DMS114 treated with DMSO at 0.1 percent for 48 hours (cell line): ENCODE measurements around the gene PTGES3.
"Not testable (repeated sequence)": the region's sequence is repeated elsewhere in the genome, so short reads cannot be mapped to it uniquely, and the experiment has no call there.

Experiments
- DNase-seq: peaks from one replicate; lab custom pipeline; 2025; ENCODE audit not compliant: unreplicated experiment; lab: John Stamatoyannopoulos, UW

Gene PTGES3

DNA sequence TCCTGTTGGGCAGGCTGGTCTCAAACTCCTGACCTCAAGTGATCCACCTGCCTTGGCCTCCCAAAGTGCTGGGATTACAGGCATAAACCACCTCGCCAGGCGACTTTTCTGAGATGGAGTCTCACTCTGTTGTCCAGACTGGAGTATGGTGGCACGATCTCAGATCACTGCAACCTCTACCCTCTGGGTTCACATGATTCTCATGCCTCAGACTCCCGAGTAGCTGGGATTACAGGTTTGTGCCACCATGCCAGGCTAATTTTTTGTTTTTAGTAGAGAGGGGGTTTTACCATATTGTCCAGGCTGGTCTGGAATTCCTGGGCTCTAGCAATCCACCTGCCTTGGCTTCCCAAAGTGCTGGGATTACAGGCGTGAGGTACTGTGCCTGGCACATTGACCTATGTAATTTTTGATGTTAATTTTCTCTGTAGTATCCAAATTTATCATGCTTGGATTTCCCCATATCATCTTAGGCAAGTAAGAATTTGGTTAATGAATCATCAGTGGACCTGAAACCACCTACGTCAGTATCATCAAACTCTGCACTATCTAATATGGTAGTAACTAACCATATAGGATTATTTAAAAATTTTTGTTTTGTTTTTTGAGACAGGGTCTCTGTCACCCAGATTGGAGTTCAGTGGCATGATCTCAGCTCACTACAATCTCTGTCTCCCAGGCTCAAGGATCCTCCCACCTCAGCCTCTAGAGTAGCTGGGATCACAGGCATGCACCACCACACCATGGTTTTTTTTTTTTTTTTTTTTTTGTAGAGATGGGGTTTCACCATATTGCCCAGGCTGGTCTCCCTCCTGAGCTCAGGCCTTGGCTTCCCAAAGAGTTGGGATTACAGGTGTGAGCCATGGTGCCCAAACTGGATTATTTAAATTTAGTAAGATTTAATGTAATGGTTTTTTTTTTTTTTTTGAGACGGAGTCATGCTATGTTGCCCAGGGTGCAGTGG lies 30.4 kb downstream of the PTGES3 start:
- no peak for DNase-seq

DNA sequence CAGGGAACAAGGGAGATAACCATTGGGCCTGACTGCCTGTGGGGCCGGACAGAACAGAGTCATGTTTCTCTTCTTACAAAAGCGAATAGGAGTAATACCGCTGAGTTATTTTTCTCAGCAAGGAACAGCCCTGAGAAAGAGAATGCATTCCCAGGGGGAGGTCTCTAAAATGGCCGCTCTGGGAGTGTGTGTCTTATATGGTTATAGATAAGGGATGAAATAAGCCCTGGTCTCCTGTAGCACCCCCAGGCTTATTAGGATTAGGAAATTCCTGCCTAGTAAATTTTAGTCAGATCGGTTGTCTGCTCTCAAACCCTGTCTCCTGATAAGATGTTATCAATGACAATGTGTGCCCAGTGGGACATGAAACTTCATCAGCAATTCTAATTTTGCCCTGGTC lies 34.3 kb downstream of the PTGES3 start:
- not testable (repeated sequence) for DNase-seq

DNA sequence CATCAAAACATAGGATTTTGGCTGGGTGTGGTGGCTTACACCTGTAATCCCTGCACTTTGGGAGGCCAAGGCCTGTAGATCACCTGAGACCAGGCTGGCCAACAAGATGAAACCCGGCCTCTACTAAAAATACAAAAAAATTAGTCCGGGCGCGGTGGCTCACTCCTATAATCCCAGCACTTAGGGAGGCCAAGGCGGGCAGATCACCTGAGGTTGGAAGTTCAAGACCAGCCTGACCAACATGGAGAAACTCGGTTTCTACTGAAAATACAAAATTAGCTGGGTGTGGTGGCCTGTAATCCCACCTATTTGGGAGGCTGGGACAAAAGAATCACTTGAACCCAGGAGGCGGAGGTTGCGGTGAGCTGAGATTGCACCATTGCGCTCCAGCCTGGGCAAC lies 40.1 kb downstream of the PTGES3 start:
- DNase-seq = not testable (repeated sequence)

GRCh38 chr12:56645717-56646446 lies 42.2 kb downstream of the PTGES3 start, which contains the start of gene ATP5F1B:
ATP5F1B (minus strand) TSS chr12:56645984; CDS start chr12:56645963, 21 bp downstream.
- DNase-seq = peak; percentile 100

- DNase-seq = no peak
Measured at GRCh38 chr12:56645201-56645716, 42.8 kb downstream of the PTGES3 start.

- no peak for DNase-seq
Measured at GRCh38 chr12:56644654-56645053, 43.4 kb downstream of the PTGES3 start.

GRCh38 chr12:56641219-56641618 lies 46.9 kb downstream of the PTGES3 start:
- DNase-seq = no peak

DNA sequence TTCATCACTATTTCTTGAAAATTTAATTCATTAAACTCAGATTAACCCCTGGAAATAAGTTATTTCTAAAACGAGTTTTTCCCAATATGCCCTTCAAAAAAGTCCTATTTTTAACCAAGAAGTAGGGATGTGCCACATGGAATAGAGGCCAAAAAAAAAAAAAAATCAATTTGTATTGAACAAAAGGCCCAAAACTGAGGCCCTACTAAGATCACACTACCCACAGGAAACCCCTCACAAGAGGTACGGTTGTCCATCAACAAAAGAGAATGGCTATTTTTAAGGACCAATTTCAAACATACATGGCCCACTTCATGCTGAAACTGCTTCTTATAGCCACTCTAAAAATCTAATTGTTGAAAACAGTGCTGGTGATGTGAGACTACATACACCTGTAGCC lies 50.5 kb downstream of the PTGES3 start:
- no peak for DNase-seq

GRCh38 chr12:56636675-56637540 lies 51.2 kb downstream of the PTGES3 start:
- peak; percentile 98 for DNase-seq

- DNase-seq = peak; percentile 90
Measured at GRCh38 chr12:56635806-56636674, 52.0 kb downstream of the PTGES3 start.

GRCh38 chr12:56634837-56635791 lies 53.0 kb downstream of the PTGES3 start:
- DNase-seq = peak; percentile 65

DNA sequence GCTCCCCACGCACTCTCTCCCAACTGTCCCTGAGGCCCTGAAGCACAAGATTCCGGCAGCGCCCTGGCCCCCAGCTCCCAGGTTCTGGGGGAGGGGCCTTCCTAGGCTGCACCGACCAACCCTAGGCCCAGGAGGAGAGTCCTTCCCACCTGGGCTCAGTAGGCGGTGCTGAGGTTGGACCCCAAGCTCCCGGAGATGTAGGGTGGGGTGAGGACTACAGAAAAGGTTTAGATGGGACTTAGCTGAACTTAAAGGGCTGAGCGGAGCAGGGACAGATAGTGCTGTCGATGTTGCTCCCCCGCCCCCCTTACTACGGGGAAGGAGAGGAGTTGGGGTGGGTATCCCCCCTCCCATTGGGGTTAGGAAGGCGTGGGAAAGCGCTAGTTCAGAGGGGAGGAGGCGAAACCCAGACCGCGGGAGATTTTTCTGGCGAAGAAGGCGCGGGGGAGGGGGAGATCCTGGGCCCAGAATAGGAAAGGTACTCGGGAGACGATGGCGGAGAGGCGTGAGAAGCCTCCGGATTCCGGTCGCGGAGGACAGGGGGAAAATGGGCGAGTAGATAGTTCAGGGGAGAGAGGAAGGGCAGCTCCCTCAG lies 53.7 kb downstream of the PTGES3 start:
- peak; percentile 21 for DNase-seq

DNA sequence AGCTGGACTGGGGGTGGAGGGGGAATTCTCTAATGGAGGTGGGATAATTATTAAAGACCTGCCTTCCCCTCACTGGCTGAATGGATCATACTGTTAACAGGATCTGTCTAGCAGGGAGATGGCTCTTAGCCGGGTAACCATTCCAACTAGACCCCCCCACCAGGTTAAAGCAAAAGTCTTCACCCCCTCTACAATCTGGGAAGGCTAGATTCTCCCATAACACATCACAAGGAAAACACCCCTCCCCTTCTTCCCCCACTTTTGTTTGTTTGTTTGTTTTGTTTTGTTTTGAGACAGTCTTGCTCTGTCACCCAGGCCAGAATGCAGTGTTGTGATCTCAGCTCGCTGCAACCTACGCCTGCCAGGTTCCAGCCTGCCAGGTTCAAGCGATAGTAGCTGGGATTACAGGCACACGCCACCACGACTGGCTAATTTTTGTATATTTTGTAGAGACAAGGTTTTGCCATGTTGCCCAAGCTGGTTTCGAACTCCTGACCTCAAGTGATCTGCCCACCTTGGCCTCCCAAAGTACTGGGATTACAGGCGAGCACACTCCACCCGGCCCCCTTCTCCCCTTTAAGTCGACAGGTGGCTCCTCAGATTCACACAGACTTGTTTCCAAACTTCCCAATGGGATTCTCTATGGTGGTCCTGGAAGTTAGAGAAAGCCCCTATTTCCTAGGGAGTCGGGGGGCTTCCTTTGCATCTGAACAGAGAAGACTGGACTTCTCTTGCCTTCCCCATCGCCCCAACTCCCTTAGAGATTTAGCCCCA lies 54.4 kb downstream of the PTGES3 start:
- no peak for DNase-seq

- DNase-seq = no peak
Measured at GRCh38 chr12:56632701-56633467, 55.2 kb downstream of the PTGES3 start.

DNA sequence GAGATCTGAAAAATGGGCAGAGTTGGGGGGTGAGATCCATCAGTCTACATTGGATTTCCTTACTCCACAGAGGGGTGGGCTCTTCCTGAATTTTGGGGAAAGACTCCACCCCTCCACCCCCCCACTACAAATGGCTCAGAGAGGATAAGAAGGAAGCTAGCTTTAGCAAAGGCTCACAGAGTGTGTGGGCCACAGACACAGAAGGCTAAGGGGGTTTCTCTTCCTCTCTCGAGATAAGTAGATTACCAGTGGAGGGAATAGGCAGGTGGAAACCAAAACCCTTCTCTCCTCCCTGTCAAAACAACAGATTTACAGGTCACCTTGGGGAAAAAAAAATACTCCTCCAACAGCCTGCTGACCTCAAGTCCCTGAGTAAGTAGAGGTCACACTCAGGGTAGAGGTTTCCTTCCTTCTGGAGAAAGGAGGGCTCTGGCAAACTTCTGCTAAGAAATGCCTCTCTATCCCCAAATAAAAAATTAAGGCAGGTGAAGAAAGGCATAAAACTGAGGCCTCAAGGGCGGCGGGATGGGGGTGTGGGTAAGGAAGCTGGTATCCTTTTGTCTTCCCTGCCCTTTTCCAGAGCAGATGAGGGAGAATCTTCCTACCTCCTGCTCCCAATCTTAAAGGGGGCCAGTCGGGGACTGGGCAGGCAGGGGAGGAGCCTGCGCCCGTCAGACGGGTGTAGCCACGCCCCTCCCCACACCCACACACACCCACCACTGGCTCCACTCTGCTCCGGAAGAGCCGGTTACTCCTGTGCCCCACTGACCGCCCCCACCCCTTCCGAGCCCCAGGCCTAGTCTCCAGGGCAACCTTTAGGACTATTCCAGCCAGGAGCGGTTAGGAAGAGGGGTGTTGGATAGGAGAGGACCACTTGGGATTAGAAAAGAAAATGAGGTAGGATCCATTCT lies 56.0 kb downstream of the PTGES3 start:
- peak; percentile 58 for DNase-seq

DNA sequence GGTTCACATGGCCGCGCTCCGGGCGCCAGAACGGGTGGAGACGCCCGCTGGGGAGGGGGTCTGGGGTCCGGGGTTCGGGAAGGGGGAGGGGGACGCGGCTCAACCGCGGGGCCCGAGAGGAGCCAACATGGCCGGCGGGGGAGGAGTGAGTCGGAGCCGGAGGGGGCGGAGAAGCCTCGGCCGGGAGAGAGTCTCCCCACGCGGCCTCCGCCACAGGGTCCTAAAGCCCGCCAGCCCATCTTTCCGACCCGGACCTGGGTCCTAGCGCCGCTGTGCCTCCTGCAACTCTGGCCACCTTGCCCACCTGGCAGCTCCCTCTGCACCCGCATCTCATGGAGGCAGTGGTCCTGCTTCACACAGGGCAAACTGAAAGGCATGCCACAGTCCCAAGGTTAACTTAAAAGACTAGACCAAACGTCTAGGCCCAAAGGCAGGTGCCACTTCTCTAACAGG lies 57.9 kb downstream of the PTGES3 start, which contains the start of gene BAZ2A:
Gene BAZ2A, minus strand, starts transcription at position 147 of the 453 bp plus-strand sequence. CDS start 12,796 bp downstream, outside the sequence.
- DNase-seq = peak; percentile 79
